GM18907 (cell line): ENCODE measurements around the gene GNAO1.

Source experiments
- ATAC-seq: cut with Tn5 transposase; IDR thresholded peaks from one replicate; pipeline ENCODE4 v1.9.1; 2021; ENCODE audit warnings: mild to moderate bottlenecking, moderate library complexity; ENCODE audit not compliant: unreplicated experiment

GNAO1 gene

GRCh38 chr16:56234737-56235136 is 43.4 kb downstream of the GNAO1 start:
- no peak for ATAC-seq

DNA sequence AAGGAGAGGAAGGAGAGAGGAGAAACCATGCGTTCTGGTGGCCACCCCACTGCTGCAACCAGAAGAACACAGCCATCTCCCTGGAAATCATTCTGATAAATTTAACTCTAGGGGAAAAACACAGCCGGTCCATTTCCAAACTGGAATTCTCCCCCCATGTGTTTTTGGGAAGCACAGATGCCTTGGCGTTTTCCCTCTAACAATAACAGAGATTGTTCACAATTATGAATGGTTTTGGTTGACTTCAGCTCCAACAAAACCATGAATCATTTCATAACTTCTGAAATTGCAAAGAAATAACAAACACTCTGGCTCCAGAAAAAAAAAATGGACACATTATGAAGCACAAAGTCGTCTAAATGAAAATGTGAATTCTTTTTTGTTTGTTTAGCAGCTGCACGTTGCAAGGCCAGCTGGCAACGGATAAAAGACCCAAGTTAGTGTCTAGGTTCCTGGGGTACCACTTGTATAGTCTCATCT is 46.2 kb downstream of the GNAO1 start:
- ATAC-seq = no peak

GRCh38 chr16:56238188-56238587 is 46.9 kb downstream of the GNAO1 start:
- ATAC-seq = no peak

GRCh38 chr16:56241596-56241995 is 50.3 kb downstream of the GNAO1 start:
- ATAC-seq = no peak

DNA sequence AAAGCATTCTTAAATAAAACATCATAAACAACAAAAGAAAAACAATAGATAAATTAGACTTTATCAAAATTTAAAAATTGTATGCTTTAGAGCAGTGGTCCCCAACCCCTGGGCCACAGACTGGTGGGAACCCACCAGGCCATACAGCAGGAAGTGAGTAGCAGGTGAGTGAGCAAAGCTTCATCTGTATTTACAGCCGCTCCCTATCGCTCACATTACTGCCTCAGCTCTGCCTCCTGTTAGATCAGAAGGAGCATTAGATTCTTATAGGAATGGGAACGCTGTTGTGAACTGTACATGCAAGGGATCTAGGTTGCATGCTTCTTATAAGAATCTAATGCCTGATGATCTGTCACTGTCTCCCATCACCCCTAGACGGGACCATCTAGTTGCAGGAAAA is 51.5 kb downstream of the GNAO1 start:
- ATAC-seq = no peak

GRCh38 chr16:56244612-56245011 is 53.3 kb downstream of the GNAO1 start:
- ATAC-seq = no peak

GRCh38 chr16:56245197-56245596 is 53.9 kb downstream of the GNAO1 start:
- ATAC-seq = no peak

- no peak for ATAC-seq
Observed at GRCh38 chr16:56246051-56246817, 54.9 kb downstream of the GNAO1 start.

DNA sequence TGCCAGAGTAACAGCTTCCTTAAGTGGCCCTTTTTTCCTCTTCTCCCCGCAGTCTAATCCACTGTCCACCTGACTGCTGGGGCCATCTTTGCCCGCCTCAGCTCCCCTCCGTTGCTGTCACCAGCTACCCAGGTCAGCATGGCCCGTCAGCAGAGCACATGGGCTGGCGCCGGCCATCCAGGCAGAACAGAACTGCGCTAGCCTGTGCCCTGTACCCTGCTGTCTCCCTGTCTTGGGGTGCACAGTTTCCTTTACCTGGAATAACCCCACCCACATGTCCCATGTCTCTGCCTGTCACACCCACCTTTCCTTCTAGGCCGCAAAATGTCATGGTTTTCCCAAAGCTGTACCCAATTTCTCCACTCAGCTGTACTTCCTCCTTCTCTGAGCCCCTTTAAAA is 55.7 kb downstream of the GNAO1 start:
- ATAC-seq = no peak

DNA sequence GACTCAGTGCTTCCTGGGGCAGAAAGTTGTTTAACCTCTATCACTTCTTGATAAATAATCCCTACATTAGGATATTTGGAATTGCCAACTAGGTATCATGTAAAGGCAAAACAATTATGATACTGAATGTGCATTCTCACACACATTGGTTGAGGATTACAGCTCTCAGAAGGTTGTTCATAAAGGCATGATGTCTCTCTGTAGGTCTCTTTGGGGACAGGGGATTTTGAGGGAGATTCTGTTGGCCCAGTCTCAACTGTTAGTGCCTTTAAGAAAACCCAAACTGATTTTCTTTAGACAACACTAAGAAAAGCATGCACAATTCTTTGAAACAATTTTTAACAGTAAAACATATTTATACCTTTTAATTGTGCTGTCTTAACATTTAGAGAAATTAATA is 56.5 kb downstream of the GNAO1 start:
- ATAC-seq = no peak

DNA sequence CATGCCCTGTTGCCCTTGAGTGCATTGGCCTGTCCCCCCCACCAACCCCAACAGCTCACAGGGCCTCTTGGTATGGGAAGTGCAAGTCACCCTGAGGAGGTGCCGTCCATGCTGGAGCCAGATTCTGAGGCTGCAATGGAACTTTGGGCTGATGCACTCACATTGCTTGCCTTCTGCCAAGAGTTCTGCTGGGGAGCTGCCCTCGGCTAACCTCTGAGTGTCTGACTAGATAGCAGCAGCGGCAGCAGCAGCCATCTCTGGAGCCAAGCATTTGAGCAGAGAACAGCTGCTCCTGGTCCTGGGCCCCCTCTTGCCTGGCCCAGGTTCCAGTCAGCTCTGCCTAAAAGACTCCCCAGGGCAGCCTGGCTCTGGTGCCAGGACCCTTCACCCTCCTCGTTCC is 61.5 kb downstream of the GNAO1 start:
- no peak for ATAC-seq

DNA sequence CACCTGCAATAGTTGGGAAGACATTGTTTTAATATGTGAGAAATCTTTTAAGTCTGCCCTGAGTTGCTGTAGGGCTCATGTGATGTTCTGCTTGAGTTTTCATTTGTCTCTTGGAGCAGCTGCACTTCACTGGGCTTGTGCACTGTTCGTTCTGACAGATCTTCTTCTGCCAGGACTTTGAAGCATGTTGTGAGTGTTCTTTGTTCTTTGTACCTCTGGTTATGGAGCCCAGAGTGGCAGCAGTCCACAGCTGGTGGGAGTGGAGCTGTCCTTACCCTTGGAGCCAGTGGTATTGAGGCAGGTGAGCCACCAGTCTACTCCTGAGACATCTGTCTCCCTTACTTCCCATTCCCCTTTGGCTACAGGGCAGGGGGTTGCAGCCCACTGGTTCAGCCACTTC is 64.6 kb downstream of the GNAO1 start:
- no peak for ATAC-seq

- ATAC-seq = no peak
Observed at GRCh38 chr16:56257239-56257638, 66.0 kb downstream of the GNAO1 start.

DNA sequence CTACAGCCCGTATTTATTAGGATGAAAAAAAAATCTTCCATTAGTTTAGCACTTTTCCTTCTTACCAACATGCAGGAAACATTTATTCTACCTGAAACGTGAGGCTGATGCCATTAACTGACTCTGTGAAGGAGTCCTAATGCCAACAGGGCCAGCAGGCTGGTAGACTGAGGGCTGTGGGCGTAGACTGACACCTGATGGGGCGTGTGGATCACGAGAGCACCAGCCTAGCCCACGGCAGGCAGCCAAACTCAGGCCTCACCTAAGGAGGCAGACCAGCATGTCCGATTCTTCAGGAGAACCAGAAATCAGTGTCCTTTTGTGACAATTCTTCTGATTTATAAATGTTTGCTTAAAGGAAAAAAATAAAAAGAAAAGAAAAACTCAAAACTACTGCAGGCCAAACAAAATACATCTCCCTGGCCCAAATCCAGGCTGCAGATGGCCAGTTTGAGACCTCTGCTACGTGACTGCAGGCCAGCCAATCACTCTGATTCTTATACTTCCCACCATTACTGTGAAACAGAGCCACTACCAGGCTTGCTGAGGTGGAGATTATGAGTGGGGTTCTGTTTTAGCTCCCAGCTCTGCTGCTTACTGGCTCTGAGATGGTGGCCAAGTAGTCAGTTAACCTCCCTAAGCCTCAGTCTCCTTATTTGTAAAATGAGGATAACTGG is 66.5 kb downstream of the GNAO1 start:
- ATAC-seq = no peak

- no peak for ATAC-seq
Observed at GRCh38 chr16:56258508-56259424, 67.5 kb downstream of the GNAO1 start.

DNA sequence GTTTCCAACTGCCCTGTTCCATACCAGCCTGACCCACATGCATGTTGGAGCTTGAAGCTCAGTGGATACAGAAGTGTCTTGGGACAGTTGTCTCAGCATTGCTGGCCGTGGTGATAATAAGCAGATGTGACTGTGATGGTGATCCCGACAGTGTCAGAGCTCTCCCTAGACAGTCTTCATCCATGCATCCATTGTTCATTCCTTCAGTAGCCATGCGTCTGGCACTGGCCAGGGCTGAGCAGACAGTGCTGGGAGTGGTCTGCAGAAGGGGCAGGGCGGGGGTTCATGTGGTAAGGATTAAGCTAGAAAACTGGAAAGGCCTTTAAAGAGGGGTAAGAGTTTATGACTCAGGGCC is 68.1 kb downstream of the GNAO1 start:
- no peak for ATAC-seq

DNA sequence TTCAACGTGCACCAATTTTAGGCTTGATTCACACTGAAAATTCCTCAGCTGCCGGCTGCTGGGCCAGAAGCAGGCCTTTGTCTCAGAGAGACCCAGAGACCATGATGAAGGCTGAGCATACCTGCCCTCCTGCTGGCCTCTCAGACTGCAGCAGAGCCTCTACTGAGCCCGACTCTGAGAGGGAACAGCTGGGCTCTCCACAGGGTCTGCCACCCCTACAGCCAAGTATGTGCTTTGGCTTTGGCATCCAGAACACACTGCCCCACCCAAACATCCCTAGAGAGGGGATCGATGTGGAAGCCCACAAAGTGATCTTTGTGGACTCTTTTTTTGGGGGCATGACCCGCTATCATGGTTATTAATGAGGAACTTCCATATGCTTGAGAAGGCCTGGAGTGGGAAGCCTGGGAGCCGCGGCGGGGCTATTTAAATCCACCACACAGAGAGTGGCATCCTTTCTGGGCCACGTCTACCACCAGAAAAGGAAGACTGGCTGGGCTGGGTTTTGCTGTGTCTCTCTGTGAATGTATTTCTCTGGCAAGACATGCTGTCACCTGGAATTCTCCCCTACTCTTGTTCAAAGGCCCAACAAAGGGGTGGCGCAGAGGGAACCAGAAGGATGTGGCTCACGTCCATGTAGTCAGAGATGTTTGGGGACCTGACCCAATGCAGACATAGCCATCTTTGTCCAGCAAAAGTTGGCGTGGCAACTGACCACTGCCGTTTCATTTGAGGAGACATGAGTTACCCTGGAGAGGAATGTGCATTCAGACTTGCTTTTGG is 69.3 kb downstream of the GNAO1 start:
- ATAC-seq = no peak

- ATAC-seq = no peak
Observed at GRCh38 chr16:56261656-56262055, 70.4 kb downstream of the GNAO1 start.

- no peak for ATAC-seq
Observed at GRCh38 chr16:56262148-56262547, 70.9 kb downstream of the GNAO1 start.

- ATAC-seq = no peak
Observed at GRCh38 chr16:56262551-56263245, 71.4 kb downstream of the GNAO1 start.
